Activated naive CD4-positive, alpha-beta T cell treated with anti-CD3 and anti-CD28 coated beads for 36 hours (primary cell): Measurements from ENCODE around the gene XRCC2. TPM values are rescaled to one million over a fixed set of nuclear protein-coding genes. Genes with fewer than 3 reads are reported as not detected.

Experiments used
- CTCF ChIA-PET: fragments of 350-600 bp; sonication (Branson Sonifier 250); formaldehyde crosslinking; loops from one replicate; lab custom pipeline; 2021; ENCODE audit warnings: antibody characterized with exemption; lab: Charles Lee
- DNase-seq: peaks from one replicate; pipeline ENCODE4 v3.0.0-alpha.2; 2020
- H3K27ac Mint-ChIP-seq: one replicate; pipeline ENCODE4 v1.8.0; 2021; ENCODE audit warnings: mild to moderate bottlenecking, mixed read lengths
- H3K27me3 Mint-ChIP-seq: one replicate; pipeline ENCODE4 v1.8.0; 2021; ENCODE audit warnings: low read depth, mixed read lengths
- H3K36me3 Mint-ChIP-seq: one replicate; pipeline ENCODE4 v1.8.0; 2021; ENCODE audit warnings: low read depth, mixed read lengths
- H3K4me1 Mint-ChIP-seq: one replicate; pipeline ENCODE4 v1.8.0; 2021; ENCODE audit warnings: low read depth, mixed read lengths
- H3K4me3 Mint-ChIP-seq: one replicate; pipeline ENCODE4 v1.8.0; 2021; ENCODE audit warnings: mild to moderate bottlenecking, moderate library complexity, mixed read lengths
- H3K9me3 Mint-ChIP-seq: one replicate; pipeline ENCODE4 v1.8.0; 2021; ENCODE audit warnings: mixed read lengths
- intact Hi-C: fragments of 100-400 bp; cut with micrococcal nuclease; formaldehyde crosslinking; loops from one replicate; pipeline ENCODE4 v1.15.1; 2023
- total RNA-seq, 2 experiments: library from RNA; stranded (reverse); gene quantifications; one replicate each; pipeline ENCODE4 v1.2.3, GENCODE V29; 2021

The XRCC2 gene
- total RNA-seq, 2 experiments from 2014 or later: 10.3 to 10.8 TPM

DNA sequence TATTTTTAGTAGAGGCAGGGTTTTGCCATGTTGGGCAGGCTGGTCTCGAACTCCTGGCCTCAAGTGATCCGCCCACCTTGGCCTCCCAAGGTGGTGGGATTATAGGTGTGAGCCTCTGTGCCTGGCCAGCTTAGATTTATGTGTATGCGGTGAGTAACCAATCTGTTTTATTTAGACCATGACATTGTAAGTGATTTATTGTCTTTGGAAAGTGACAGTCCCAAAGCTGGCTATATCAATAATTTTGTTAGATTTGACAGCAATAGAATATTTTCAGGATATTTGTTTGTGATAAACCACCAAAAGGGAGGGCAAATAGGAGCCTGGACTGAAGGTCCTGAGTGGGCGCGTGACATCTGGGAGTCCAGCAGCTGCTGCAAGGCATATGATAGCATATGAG, 75.7 kb downstream of the XRCC2 start:
- Mint-ChIP-seq H3K27ac (no peak overlapping the region), H3K4me1 (no peaks in the 10 kb centered on the region), H3K9me3 (no peaks in the 10 kb centered on the region), H3K4me3 (no peak overlapping the region), H3K36me3 (no peaks in the 10 kb centered on the region), H3K27me3 (no peaks in the 10 kb centered on the region)
- DNase-seq: no peak
- CTCF ChIA-PET: no interaction called here
- intact Hi-C loops: no loop called here

GRCh38 chr7:152597507-152597906, 78.4 kb downstream of the XRCC2 start:
- Mint-ChIP-seq H3K4me1 (no peaks in the 10 kb centered on the region), H3K27me3 (no peaks in the 10 kb centered on the region), H3K36me3 (no peaks in the 10 kb centered on the region), H3K9me3 (no peaks in the 10 kb centered on the region), H3K27ac (no peak overlapping the region), H3K4me3 (no peak overlapping the region)
- DNase-seq: no peak
- CTCF ChIA-PET: no interaction called here
- intact Hi-C loops: no loop called here

- intact Hi-C loops: no loop called here
- Mint-ChIP-seq H3K4me1 (no peaks in the 10 kb centered on the region), H3K27me3 (no peaks in the 10 kb centered on the region), H3K9me3 (no peaks in the 10 kb centered on the region), H3K4me3 (no peak overlapping the region), H3K36me3 (no peaks in the 10 kb centered on the region), H3K27ac (no peak overlapping the region)
- CTCF ChIA-PET: no interaction called here
- DNase-seq: no peak
Measured at GRCh38 chr7:152596824-152597223, 79.1 kb downstream of the XRCC2 start.

Other genes starting within 250 kb of the XRCC2 start
- 10 to 100 TPM; 33.8 to 36.1 TPM for gene KMT2C, start 240.1 kb downstream of the XRCC2 start, total RNA-seq
- 1 to 10 TPM; 5.8 to 5.9 TPM for gene ACTR3B, start 83.6 kb upstream of the XRCC2 start, total RNA-seq